HepG2 (cell line): ENCODE measurements around the gene UBAP2. TPM values are rescaled to one million over a fixed set of nuclear protein-coding genes. Genes with fewer than 3 reads are reported as not detected.

Source experiments
- ARNTL ChIP-seq: sonication (generic); formaldehyde crosslinking; IDR thresholded peaks from 2 replicates; pipeline ENCODE4 v1.4.0; 2020; ENCODE audit warnings: mild to moderate bottlenecking, missing genetic modification reagents
- BORCS8-MEF2B ChIP-seq: sonication (generic); formaldehyde crosslinking; IDR thresholded peaks from 2 replicates; pipeline ENCODE4 v1.8.0; 2022; ENCODE audit warnings: mild to moderate bottlenecking, missing genetic modification reagents
- CENPBD1 ChIP-seq: sonication (generic); formaldehyde crosslinking; IDR thresholded peaks from 2 replicates; pipeline ENCODE4 v1.8.0; 2022; ENCODE audit warnings: missing genetic modification reagents, low read depth, mild to moderate bottlenecking, borderline replicate concordance
- DRAP1 ChIP-seq: IDR thresholded peaks from 2 replicates; pipeline ENCODE4 v1.6.1; 2016; ENCODE audit warnings: missing genetic modification reagents, missing compliant biosample characterization
- GPBP1L1 ChIP-seq: sonication (generic); formaldehyde crosslinking; IDR thresholded peaks from 2 replicates; pipeline ENCODE4 v1.5.0; 2020; ENCODE audit warnings: mild to moderate bottlenecking, missing genetic modification reagents
- JUND ChIP-seq: sonication (generic); formaldehyde crosslinking; IDR thresholded peaks from 2 replicates; pipeline ENCODE4 v1.8.0; 2022; ENCODE audit warnings: mild to moderate bottlenecking, missing genetic modification reagents
- KLF12 ChIP-seq: sonication (generic); formaldehyde crosslinking; IDR thresholded peaks from 2 replicates; pipeline ENCODE4 v1.4.0; 2020; ENCODE audit warnings: missing genetic modification reagents, borderline replicate concordance
- KLF15 ChIP-seq: sonication (generic); formaldehyde crosslinking; IDR thresholded peaks from 2 replicates; pipeline ENCODE4 v1.8.1; 2023; ENCODE audit warnings: borderline replicate concordance, mild to moderate bottlenecking, inconsistent platforms, missing genetic modification reagents, mixed read lengths
- NFIB ChIP-seq: sonication (generic); formaldehyde crosslinking; IDR thresholded peaks from 2 replicates; pipeline ENCODE4 v1.9.0; 2021; ENCODE audit warnings: missing genetic modification reagents, mild to moderate bottlenecking, borderline replicate concordance
- NR2F2 ChIP-seq: IDR thresholded peaks from 2 replicates; pipeline ENCODE4 v1.6.1; 2012; ENCODE audit warnings: low read depth, inconsistent platforms, borderline replicate concordance
- NR3C1 ChIP-seq: sonication (generic); formaldehyde crosslinking; IDR thresholded peaks from 2 replicates; pipeline ENCODE4 v1.4.0; 2020; ENCODE audit warnings: missing genetic modification reagents
- PHF5A ChIP-seq: IDR thresholded peaks from one replicate; pipeline ENCODE4 v1.6.1; 2018; ENCODE audit warnings: low read depth, missing genetic modification reagents; ENCODE audit not compliant: unreplicated experiment
- PPARG ChIP-seq: conservative IDR thresholded peaks from 2 replicates; pipeline ENCODE4 v1.6.1; 2016; ENCODE audit warnings: missing biosample characterization, missing genetic modification reagents
- TBX3 ChIP-seq: fragments of 450-650 bp; IDR thresholded peaks from 2 replicates; pipeline ENCODE4 v1.6.1; 2017; ENCODE audit warnings: antibody characterized with exemption, mild to moderate bottlenecking, inconsistent platforms, borderline replicate concordance
- ZBTB20 ChIP-seq: sonication (generic); formaldehyde crosslinking; IDR thresholded peaks from 2 replicates; pipeline ENCODE4 v1.8.1; 2023; ENCODE audit warnings: missing genetic modification reagents, low read depth, mild to moderate bottlenecking, borderline replicate concordance
- ZBTB34 ChIP-seq: sonication (generic); formaldehyde crosslinking; IDR thresholded peaks from 2 replicates; pipeline ENCODE4 v1.8.0; 2022; ENCODE audit warnings: mild to moderate bottlenecking, missing genetic modification reagents
- ZBTB49 ChIP-seq: sonication (generic); formaldehyde crosslinking; IDR thresholded peaks from 2 replicates; pipeline ENCODE4 v1.4.0; 2020; ENCODE audit warnings: missing genetic modification reagents, borderline replicate concordance
- ZFP36L1 ChIP-seq: sonication (generic); formaldehyde crosslinking; IDR thresholded peaks from 2 replicates; pipeline ENCODE4 v1.8.0; 2022; ENCODE audit warnings: mild to moderate bottlenecking, missing genetic modification reagents, moderate library complexity
- ZIK1 ChIP-seq: sonication (generic); formaldehyde crosslinking; IDR thresholded peaks from 2 replicates; pipeline ENCODE4 v1.5.0; 2020; ENCODE audit warnings: mild to moderate bottlenecking, low read depth, missing genetic modification reagents, borderline replicate concordance
- ZNF569 ChIP-seq: sonication (generic); formaldehyde crosslinking; IDR thresholded peaks from 2 replicates; pipeline ENCODE4 v1.5.0; 2020; ENCODE audit warnings: mild to moderate bottlenecking, missing genetic modification reagents, moderate library complexity, borderline replicate concordance
- ZNF7 ChIP-seq: IDR thresholded peaks from 2 replicates; pipeline ENCODE4 v1.6.1; 2016; ENCODE audit warnings: missing biosample characterization, missing genetic modification reagents
- ZNF784 ChIP-seq: sonication (generic); formaldehyde crosslinking; IDR thresholded peaks from 2 replicates; pipeline ENCODE4 v1.5.1; 2020; ENCODE audit warnings: missing genetic modification reagents, mild to moderate bottlenecking, borderline replicate concordance
- ZNF788 ChIP-seq: sonication (generic); formaldehyde crosslinking; IDR thresholded peaks from 2 replicates; pipeline ENCODE4 v1.5.0; 2020; ENCODE audit warnings: mild to moderate bottlenecking, missing genetic modification reagents, borderline replicate concordance
- polyA plus RNA-seq, 8 experiments: library from polyadenylated mRNA; depleted of rRNA in 3 of 8; stranded (reverse) in 7 of 8; unstranded in 1 of 8; fragments of >200 nt; fragmentation: Illumina TruSeq in 4 of 8; extraction: Trizol in 4 of 8; gene quantifications; 2 replicates each; pipeline versions ENCODE4 v1.2.1 to v1.2.3, GENCODE V29; 2011 to 2016; ENCODE audit warnings: low read depth in 4 of 8, missing spikeins in 1 of 8, mixed read lengths in 1 of 8; ENCODE audit not compliant: insufficient read depth in 1 of 8
- total RNA-seq, 5 experiments: library from RNA; depleted of rRNA; stranded (reverse); fragments of >200 nt; fragmentation: Illumina TruSeq; extraction: Trizol; gene quantifications; 2 replicates each; pipeline ENCODE4 v1.2.3, GENCODE V29; 2016; ENCODE audit warnings: low read depth in 1 of 5

UBAP2 gene
- total and polyA plus RNA-seq, 2 of the 13 experiments (the other 11 are each of a cell fraction or from before 2014, with no cell fraction given): 19.0 to 22.0 TPM

GRCh38 chr9:34072868-34073590, 24.3 kb upstream of the UBAP2 start (continued):
- TF ChIP-seq ZNF784 (CRISPR knock-in tag) (no peak), DRAP1 (CRISPR knock-in tag) (no peak; the same call in 1 of the 2 replicates), ZBTB20 (CRISPR knock-in tag) (no peak), ZNF569 (CRISPR knock-in tag) (no peak), ZBTB34 (CRISPR knock-in tag) (no peak), TBX3 (no peak), ZIK1 (CRISPR knock-in tag) (no peak), CENPBD1 (CRISPR knock-in tag) (no peak), NFIB (CRISPR knock-in tag) (no peak), BORCS8-MEF2B (CRISPR knock-in tag) (no peak), NR3C1 (CRISPR knock-in tag) (no peak), KLF12 (no peak), ZNF7 (CRISPR knock-in tag) (no peak), ZNF788 (CRISPR knock-in tag) (peak; percentile 62; the same call in 1 of the 2 replicates), NR2F2 (no peak), PHF5A (CRISPR knock-in tag) (no peak), GPBP1L1 (no peak), ZFP36L1 (CRISPR knock-in tag) (no peak), KLF15 (CRISPR knock-in tag) (no peak), JUND (peak; percentile 74; the same call in 1 of the 2 replicates), ARNTL (CRISPR knock-in tag) (peak; percentile 86), PPARG (CRISPR knock-in tag) (no peak), ZBTB49 (CRISPR knock-in tag) (no peak)
